HL-60 (cell line): ENCODE data around the gene FBN1.

Experiments
- DNase-seq, 2 experiments: peaks; one replicate each; pipeline ENCODE4 v3.0.0-alpha.2; 2010 to 2020; ENCODE audit warnings: low read depth in 1 of 2, low spot score in 1 of 2
- H3K27ac ChIP-seq: fragments of 250-450 bp; sonication (Bioruptor Pico); replicated peaks from 2 replicates; pipeline ENCODE4 v1.5.1; 2020; ENCODE audit warnings: mild to moderate bottlenecking, moderate library complexity
- H3K27me3 ChIP-seq: fragments of 250-450 bp; sonication (Bioruptor Pico); 2 replicates; pipeline ENCODE4 v1.5.1; 2021; ENCODE audit warnings: mild to moderate bottlenecking, moderate library complexity; ENCODE audit not compliant: insufficient read depth, poor library complexity, severe bottlenecking
- H3K4me3 ChIP-seq: replicated peaks from 2 replicates; pipeline ENCODE4 v1.5.1; 2011; ENCODE audit warnings: mild to moderate bottlenecking, control low read depth, low read length; ENCODE audit not compliant: insufficient read depth
- GABPA ChIP-seq: IDR thresholded peaks from 2 replicates; pipeline ENCODE4 v1.6.1; 2012; ENCODE audit warnings: low read depth
- POLR2AphosphoS5 ChIP-seq: IDR thresholded peaks from 2 replicates; pipeline ENCODE4 v1.6.1; 2012; ENCODE audit warnings: low read depth
- SPI1 ChIP-seq: IDR thresholded peaks from 2 replicates; pipeline ENCODE4 v1.6.1; 2012; ENCODE audit warnings: low read depth, mild to moderate bottlenecking, borderline replicate concordance
- TF ChIP-seq, protein P1 (sequence below): IDR thresholded peaks from 2 replicates; pipeline ENCODE4 v1.6.1; 2012; ENCODE audit warnings: low read depth; ENCODE audit not compliant: insufficient replicate concordance
- TF ChIP-seq, protein P2 (sequence below): IDR thresholded peaks from one replicate; pipeline ENCODE4 v1.5.1; 2011; ENCODE audit warnings: low read length, control low read depth, inconsistent platforms; ENCODE audit not compliant: insufficient read depth

FBN1 gene

DNA sequence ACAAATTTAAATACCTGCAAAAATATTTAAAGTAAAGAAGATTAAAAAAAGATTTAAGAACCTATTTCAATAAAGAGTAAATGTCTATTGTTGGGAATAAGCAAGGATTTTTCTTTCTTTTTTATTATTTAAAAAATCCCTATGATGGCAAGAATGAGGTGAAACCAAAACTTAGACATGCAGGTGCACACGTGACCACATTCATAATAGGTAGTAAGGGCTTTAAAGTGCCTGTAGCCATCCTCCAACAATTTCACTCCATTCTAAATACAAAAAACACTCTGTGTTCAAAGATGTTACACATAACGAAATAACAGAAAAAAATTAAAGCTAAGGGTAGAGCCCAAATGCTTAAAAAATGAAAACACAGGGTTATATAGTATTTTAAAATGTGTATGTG is 74.0 kb downstream of the FBN1 start:
- TF ChIP-seq, protein P1, sequence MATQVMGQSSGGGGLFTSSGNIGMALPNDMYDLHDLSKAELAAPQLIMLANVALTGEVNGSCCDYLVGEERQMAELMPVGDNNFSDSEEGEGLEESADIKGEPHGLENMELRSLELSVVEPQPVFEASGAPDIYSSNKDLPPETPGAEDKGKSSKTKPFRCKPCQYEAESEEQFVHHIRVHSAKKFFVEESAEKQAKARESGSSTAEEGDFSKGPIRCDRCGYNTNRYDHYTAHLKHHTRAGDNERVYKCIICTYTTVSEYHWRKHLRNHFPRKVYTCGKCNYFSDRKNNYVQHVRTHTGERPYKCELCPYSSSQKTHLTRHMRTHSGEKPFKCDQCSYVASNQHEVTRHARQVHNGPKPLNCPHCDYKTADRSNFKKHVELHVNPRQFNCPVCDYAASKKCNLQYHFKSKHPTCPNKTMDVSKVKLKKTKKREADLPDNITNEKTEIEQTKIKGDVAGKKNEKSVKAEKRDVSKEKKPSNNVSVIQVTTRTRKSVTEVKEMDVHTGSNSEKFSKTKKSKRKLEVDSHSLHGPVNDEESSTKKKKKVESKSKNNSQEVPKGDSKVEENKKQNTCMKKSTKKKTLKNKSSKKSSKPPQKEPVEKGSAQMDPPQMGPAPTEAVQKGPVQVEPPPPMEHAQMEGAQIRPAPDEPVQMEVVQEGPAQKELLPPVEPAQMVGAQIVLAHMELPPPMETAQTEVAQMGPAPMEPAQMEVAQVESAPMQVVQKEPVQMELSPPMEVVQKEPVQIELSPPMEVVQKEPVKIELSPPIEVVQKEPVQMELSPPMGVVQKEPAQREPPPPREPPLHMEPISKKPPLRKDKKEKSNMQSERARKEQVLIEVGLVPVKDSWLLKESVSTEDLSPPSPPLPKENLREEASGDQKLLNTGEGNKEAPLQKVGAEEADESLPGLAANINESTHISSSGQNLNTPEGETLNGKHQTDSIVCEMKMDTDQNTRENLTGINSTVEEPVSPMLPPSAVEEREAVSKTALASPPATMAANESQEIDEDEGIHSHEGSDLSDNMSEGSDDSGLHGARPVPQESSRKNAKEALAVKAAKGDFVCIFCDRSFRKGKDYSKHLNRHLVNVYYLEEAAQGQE = no peak
- TF ChIP-seq, protein P2, sequence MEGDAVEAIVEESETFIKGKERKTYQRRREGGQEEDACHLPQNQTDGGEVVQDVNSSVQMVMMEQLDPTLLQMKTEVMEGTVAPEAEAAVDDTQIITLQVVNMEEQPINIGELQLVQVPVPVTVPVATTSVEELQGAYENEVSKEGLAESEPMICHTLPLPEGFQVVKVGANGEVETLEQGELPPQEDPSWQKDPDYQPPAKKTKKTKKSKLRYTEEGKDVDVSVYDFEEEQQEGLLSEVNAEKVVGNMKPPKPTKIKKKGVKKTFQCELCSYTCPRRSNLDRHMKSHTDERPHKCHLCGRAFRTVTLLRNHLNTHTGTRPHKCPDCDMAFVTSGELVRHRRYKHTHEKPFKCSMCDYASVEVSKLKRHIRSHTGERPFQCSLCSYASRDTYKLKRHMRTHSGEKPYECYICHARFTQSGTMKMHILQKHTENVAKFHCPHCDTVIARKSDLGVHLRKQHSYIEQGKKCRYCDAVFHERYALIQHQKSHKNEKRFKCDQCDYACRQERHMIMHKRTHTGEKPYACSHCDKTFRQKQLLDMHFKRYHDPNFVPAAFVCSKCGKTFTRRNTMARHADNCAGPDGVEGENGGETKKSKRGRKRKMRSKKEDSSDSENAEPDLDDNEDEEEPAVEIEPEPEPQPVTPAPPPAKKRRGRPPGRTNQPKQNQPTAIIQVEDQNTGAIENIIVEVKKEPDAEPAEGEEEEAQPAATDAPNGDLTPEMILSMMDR = no peak
- TF ChIP-seq POLR2AphosphoS5 (no peak), GABPA (no peak), SPI1 (no peak)
- Histone ChIP-seq H3K27me3 (no peaks in the 10 kb centered on the region), H3K4me3 (no peak overlapping the region), H3K27ac (no peak overlapping the region)
- no peak for DNase-seq

DNA sequence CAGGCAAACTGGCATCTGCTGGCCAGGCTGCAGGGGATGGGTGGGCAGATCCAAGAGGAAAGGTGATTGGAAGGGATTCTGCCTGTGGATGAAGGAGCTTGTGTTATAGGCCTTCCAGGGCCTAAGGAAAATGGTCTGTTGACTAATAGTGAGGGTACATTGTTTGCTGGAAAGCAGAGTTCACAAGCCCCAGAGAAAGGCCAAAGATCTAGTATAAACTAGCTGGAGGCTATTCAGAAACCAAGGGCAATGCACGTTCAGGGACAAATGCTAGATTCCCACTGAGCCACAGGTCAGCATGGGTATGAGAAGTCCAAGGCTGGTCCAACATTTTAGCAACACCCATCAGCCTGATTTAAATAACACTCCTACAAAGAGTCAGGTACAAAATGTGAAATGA is 74.7 kb downstream of the FBN1 start:
- H3K27me3 ChIP-seq = no peaks in the 10 kb centered on the region
- TF ChIP-seq GABPA (no peak), POLR2AphosphoS5 (no peak), SPI1 (no peak)
- TF ChIP-seq, protein P1 = no peak
- TF ChIP-seq, protein P2 = no peak
- H3K4me3 ChIP-seq = no peak overlapping the region
- no peak for DNase-seq
- H3K27ac ChIP-seq = no peak overlapping the region

DNA sequence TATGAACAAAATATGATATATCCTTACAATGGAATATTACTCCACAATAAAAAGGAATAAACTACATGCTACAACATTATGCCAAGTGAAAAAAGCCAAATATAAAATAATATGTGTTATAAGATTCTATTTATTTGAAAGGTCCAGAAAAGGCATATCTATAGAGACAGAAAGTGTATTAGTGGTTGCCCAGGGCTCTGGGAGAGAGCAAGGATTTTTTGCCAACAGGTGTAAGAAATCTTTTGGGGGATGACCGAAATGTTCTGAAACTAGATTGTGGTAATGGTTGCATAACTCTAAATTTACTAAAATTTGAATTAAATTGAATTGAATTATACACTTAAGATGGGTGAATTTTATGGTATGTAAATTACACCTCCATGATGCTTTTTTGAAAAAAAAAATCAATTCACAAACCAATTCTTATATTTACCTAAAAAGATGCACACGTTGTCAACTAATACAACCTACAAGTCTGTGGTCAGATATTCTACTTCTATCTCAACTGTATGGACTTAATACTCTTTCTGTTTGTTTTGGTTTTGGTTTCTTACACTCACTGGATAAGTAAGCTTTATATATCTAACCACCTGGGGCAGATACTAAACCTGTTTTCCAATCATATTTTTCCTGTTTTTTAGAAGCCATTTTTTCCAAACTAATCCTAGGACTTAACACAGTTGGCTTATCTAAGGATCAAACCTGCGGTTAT is 75.8 kb downstream of the FBN1 start:
- Histone ChIP-seq H3K27ac (no peak overlapping the region), H3K4me3 (no peak overlapping the region), H3K27me3 (no peaks in the 10 kb centered on the region)
- no peak for DNase-seq
- no peak for TF ChIP-seq POLR2AphosphoS5
- TF ChIP-seq, protein P1 = no peak
- TF ChIP-seq, protein P2 = no peak
- TF ChIP-seq GABPA = no peak
- no peak for TF ChIP-seq SPI1
